NCI-H187 treated with DMSO at 0.1 percent for 48 hours (cell line): Measurements from ENCODE around the gene VCP.

ENCODE experiments used
- DNase-seq: peaks from one replicate; lab custom pipeline; 2025; lab: John Stamatoyannopoulos, UW

Gene VCP

DNA sequence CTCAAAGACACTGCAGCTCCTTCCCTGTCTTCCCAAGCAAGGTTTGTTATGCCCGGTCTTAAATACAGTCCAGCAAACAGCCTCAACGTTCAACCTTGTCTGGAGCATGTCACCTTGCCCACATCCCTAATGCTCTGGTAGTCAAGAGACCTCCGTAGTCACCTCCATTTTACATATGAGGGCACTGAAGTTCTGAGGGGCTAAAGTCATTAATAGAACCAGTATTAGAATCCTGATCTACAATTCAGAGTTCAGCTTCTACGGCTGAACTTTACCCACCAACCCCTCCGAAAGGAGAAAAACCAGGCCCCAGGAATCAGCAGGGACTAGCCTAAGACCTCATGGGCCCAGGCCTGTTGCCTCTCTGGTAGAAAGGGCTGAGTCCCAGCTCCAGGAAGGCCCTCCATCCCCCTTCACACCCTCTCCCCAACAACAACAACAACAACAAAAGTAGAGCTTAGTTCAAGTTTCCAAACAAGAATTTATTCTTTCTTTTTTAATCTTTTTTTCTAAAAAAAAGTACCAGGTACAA, 31.3 kb upstream of the VCP start:
- no peak for DNase-seq

DNA sequence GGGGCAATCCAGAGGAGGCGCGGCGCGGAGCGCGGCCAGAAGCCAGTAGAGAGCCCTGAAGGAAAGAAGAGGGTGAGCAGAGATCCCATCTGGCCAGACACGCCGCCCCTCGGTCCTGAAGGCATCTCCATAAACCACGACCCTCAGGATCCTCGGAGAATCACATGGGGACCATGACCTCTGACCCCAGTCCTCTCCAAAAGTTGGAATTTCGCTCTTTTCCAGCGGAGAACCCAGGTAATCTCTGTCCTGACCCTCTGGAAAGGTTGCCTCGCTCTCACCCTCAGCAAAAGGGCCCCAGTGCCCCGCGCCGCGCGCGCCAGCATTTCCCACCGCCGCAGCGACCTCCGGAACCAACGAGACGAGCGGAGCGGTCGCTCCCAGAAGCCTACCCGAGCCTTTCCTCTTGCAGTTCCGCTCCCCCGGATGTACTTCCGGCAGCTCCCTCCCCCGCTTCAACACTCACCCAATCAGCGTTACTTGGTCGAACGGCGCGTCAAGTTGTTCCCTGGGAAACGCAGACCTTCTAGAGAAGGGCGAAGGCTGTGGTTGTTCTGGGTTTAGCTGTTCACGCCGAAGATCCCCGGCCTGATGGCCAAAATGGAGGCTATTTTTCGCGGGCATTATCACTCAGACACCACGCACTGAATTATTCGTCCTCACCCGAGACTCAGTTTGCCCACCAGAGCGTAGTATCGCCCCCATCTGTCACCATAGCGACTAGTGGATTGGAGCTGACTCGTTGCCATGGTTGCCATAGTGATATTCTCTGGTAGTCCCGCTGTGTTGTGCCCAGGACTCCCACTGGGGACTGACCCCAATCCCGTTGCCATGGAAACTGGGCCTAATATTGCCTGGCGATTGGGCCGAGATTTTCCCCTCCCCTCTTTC, 30.6 kb upstream of the VCP start, which contains the start of gene STOML2:
TSS of gene STOML2 (minus strand) at position 363 of the 891 bp plus-strand sequence. CDS start at position 326, 37 bp downstream.
- DNase-seq, result peak; percentile 63

DNA sequence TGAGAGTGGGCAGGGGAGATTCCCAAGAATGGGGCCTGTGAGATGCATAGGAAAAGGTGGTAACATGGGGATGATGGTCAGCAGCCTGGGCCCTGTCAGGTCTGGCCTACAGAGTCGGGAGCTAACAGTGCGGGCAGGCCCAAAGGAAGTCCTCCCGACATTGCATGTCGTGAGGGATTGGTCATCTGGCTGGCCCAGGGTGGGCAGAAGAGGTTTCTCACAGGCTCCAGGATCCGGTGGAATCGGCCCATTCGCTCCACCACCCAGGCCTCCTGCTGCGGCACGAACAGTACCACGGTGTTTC, 30.0 kb upstream of the VCP start:
- DNase-seq, result no peak

DNA sequence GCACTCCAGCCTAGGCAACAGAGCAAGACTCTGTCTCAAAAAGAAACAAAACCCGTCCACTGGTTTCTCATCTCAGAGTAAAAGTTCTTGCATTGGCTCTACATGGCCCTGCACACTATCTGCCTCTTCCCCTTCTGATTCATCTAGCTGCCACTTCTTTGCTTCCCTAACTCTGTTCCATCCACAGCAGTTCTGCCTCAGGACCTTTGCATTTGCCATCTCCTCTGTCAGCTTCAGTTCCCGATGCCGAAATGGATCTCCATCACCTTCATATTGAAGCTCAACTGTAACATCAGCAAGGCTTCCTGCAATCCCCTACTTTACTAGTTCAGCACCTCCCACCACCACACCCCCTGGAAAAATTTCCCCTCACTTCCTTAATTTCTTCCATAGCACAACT, 25.1 kb upstream of the VCP start:
- DNase-seq, result no peak

DNA sequence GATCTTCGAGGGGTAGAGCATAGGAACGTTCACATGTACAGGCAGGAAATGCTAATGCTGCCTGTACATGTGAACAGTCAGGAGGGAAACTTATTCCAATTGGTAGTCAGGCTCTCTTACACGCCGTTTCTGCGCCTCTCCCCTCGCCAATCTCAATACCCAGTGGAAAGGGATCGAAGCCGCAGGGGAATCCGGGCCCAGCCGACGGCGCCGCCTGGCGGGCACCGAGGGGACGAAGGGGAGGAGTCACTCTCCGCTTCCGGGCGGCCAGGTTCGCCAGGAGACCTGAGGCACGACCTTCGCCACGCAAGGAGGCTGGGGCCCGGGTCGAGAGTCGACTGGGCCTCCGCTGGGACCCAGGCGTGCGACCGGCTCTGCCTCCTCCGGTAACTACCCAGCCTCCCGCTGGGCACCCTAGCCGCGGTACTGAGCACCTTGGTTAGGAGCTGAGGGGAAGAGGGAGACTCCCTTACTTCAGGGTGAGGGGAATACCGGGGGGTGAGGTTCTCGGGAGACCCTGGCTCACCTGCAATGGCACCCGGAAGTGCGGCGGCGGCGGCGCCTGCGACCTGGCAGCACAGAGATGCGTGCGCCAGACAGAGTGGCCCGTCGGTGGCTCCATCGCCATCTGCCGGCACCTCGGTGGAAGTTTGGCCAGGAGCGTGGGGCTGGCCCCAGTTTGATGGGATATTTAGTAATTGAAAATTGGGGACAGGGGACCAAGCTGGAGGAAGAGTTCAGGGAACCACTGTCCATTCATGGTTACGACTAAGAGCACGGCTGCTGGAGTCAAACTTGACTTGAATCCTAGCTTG, 23.8 kb upstream of the VCP start, which contains the start of gene PIGO:
TSS of gene PIGO (minus strand) at position 557 of the 815 bp plus-strand sequence. CDS start 1,026 bp downstream, outside the sequence.
- DNase-seq, result no peak

DNA sequence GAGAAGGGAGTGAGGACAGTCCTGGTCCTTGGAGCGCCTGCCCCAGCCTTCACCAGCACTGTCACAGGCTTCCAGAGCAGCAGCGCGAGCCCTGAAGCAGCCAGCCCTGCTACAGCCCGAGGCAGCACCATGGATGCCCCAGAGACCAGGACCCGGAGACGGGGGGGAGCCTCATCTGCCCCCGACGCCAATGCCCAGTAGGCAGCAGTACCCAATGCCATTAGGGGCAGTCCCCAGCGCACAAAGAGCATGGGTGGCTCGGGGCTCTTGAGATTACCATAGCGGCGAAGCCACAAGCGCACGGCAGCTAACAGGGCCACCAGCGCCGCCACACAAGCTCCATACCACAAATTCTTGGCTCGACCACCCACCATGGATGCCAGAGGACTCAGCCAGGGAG, 19.1 kb upstream of the VCP start:
- DNase-seq, result no peak

DNA sequence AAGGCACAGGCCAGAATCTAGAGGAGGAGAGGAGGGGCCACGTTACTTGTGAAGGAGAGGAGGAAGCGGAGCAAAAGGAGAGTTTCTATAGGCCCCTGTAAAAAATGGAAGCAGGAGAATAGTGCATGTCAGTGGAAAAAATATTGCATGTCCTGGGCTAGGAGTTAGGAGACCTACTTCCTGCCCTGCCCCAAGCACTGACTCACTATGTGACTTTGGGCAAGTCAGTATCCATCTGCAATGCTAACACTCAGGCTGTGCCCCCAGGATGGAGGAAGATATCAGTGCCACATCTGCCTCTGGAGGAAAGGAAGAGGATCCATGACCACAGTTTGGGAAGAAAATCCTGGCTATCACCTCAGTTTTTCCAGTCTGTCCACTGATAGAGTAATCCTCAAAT, 17.0 kb upstream of the VCP start:
- DNase-seq, result no peak

DNA sequence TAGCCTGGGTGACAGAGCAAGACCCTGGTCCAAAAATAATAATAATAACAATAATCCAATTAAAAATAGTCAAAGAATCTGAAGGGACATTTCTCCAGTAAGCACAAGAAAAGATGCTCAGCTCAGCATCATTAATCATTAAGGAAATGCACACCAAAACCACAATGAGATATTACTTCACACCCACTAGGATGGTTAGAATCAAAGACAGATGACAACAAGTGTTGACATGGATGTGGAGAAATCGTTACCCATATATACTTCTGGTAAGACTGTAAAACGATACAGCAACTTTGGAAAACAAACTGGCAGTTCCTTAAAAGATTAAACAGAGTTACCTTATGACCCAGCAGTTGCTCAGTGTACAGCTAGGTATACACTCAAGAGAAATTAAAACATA, 12.7 kb upstream of the VCP start:
- DNase-seq, result no peak

DNA sequence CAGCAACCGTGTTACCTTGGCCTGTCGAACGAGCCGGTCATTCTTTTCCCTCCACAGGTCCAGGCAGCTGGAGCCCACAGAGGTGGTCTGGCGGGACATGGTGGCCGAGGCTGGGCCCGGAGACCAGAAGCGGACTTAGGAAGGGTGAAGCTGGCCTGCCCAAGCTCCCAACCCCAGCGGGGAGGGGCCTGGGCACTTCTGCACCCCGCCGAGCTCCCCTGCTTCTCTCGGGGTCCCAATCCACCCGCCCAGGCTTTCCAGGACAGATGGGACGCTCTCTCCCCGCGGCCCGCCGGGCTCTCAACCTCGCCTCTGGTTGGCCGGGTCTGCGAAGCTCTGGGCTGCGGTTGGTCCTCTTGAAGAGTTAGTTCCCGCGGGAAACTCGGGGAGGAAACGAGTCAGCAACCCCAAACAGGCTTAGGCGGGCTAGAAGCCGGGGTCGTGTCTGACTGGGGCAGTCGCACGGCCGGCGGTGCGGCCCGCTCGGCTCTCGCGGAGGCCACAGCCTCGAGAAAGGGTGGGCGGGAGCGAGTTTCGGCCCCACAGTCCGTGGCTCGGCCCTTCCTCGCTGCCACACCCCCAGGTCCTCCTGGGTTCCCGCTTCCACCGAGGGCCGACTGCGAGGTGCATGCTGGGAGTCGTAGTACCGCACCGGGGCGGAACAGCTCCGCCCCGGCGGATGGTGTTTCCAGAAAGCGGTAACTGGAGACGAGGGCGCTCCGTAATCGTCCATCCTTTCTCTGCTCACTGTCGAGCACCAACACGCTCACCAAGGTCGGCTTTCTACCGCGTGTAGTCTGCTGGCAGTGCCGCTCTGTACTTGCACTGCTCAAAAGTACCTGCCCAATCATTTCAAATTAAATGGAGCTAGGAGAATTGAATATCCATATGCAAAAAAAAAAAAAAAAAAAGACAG, 7.3 kb upstream of the VCP start, which contains the start of gene FANCG:
TSS of gene FANCG (minus strand) at position 517 of the 916 bp plus-strand sequence. CDS start at position 99, 418 bp downstream.
- peak; percentile 37 for DNase-seq

DNA sequence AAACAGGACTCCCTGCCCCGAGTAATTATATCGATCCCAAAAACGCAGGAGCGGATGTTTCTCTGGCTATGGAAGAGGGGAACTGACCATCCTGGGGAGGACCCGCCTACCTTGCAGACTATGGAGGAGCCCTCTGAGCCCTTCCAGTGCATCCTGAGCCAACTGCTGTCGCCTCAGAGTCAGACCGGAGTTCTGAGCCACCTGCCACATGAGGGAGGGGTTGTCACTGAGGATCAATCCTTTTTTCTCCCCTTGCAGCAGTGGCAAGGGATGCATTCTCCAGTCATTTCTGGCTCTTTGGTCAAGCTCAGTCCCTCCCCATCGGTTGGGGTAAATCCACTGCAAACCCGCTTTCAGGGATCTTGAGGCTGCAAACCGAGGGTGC, 6.6 kb upstream of the VCP start:
- DNase-seq, result no peak

DNA sequence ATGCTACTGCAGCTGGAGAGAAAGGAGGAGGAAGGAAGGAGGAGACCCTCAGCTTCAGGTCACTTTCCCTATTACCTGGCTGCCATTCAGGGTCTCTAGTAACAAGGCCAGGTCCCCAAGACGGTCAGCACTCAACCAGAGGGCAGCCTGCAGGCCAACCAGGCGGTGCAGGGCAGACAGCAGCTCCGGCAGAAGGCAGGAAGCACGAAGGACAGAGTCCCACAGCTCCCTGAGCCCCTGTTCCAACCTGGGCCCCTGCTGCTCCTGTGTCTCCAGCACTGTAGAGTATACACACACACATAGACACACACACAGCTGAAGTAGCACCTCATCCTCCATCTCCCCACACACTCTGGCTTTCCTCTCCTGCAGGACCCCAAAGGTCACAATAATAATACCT, 5.6 kb upstream of the VCP start:
- no peak for DNase-seq

DNA sequence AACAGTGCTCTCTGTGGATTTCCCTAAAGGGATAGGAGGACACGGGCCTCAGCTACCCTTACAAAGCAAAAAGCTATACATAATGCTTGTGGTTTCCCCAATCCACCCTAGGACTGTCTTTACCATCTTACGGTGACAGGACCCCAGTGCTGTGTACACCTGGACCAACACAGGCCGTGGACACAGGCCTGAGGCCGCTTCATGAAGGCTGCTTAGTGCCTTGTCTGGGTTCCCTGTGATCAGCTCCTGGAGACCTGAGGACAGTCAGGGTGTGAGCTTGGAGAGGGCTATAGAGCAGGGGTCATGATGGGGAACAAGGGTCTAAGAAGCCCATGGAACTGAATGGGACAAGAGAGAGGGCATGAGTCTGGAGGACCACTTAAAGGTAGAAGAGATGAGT, 4.4 kb upstream of the VCP start:
- no peak for DNase-seq

DNA sequence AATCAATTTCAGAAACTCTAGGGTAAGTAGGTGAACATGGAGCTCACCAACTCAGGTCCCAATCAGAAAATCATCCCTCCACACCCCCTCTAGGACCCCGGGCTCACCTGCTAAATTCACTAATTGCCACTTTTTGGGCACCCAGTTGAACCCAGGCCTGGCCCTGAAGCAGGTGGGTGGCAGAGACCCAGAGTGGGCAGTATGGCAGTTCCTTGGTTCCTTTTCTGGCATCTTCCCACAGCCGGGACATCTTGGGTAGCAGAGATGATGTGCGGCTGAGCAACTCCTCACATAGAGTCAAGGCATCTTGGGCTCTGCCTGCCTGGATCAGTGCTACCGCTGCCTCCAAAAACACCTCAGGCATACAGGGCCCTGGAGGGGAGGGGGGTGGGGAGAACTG, 2.9 kb upstream of the VCP start:
- DNase-seq, result no peak

DNA sequence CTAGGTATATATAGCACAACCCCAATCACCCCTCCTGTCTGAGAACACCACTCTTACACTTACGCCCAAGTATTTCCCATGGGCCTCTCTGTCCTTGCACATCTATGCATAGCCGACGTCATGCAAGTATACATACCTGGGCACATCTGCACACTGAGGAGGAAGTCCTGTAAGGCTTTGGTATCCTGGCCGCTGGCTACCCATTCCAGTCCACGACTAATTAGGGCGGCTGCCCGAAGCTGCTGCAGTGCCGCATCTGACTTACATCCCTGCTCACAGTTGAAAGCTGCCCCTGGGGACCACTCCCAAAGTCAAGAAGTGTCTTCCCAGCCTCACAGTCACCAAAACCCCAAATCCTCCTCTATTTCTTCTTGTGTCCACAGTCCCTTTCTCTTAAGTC, 2.4 kb upstream of the VCP start:
- DNase-seq, result no peak

DNA sequence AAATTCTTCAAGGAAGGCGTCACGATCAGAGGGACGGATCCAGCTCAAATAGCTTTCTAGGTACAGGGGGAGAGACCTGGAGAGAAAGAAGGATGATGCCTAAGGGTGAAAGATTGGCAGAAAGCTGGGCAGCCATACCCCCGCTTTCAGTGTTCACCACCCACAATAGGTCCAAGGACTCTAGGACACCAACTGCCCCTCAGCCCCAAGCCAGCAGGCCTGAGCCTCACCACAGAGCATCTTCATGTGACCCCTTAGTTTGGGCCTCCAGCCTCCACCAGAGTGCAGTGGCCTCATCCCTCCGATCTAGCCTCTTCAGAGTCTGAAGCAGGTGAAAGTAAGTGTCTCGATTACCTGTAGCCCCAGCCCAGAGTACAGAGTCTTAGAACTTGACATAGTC, 1.7 kb upstream of the VCP start:
- DNase-seq, result no peak

DNA sequence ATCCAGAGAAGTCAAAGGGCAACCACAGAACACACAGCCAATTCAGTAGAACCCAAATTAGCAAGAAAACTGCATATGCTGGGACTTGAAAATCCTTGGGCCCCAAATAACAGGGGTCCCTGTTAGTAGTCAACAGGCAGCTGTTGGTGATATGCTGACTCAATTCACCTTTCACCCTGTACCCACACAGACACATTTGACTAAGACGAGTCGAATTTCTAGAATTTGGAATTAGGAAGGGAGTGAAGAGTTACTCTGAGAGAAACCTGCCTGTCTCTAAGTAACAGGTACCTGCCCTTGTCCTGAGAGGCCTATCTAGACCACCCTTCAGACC, 821 bp upstream of the VCP start:
- no peak for DNase-seq

DNA sequence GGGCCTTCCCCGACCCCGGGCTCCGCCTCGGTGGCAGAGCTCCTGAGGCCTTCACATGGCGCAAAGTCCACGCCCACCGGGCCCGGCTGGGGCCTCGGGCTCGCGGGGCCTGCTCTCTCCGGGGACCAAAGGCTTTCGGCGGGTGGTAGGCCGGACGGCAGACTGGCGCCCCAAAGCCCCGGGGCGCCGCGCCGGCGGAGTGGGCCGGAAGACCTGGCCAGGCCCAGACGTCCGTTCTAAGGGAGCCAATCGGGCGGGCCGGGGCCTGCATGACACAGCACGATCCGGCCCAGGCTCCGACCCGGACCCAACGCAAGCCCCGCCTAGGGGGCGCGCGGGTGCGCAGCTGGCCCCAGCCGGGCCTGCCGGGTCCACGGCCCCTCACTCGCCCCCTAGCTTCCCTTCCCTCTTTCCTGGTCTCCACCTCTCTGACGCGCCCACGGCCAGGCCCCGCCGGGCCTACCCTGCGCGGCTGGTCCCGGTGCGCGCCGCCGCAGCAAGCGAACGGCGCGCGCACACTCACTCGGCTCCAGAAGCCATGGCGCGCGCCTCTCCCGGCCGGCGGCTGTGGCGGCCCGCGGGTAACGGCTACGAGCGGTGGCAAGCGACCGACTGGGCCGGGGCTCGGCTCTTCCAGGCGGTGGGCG, 488 bp downstream of the VCP start:
- no peak for DNase-seq

DNA sequence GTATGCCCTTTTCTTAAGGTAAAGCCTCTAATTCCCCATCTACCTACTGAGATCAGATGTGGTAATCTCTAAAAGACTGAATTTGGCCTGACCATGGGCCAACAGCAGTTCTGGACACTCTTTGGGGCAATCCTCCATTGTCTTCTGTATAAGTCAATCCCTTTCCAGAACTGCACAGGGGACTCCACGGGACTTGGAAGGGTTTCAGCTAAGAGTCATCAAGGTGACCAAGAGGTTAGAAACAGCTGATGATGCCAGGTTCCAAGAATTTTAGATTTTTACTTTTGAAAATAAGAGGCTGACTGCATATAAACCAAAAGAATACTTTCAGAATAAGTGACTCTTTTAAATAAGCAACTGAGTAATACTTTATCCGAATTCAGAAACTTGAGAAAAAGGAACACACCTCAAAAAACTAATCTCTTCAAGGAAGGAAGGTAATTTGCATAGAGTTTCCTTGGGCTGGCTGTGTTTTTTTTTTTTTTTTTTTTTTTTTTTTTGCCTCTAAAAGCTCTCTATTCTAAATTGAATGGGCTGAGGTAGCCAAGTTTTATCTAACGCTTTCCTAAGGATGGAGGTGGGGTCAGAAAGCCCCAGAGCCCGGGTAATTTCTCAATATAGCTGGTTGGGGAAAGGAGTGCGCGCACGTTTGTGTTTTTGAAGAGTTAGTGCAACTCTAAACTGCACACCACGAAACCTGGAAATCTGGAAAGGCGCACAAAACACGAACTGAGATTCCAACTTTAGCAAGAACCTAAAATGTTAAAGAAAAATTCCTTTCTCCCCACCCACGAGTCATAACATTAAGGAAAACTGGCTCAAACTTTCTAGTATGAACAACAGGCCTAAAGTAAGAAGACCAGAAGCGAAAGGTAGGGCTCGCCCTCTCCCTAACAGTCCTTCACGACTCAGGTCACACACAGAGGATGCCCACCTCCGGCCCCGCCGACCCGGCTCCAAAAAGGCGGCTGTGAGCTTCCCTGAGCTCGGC, 1.3 kb downstream of the VCP start:
- no peak for DNase-seq

DNA sequence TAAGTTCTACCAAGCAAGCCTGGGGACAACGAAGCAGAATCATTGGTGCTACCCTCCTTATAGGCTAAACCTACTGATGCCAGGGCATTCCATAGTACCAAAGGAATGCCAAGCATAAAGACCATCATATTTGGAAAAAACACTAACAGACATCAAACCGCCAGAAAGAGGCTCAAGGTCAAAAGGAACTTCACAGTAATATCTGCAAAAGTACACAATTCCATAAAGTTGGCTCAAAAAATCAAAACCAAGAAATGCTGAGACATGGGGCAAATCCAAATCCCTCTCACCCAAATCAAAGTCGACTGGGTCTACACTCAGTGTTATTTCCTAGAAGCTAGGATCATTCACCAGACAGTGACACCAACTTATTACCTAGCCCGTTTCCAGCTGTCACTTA, 3.4 kb downstream of the VCP start:
- DNase-seq, result no peak

DNA sequence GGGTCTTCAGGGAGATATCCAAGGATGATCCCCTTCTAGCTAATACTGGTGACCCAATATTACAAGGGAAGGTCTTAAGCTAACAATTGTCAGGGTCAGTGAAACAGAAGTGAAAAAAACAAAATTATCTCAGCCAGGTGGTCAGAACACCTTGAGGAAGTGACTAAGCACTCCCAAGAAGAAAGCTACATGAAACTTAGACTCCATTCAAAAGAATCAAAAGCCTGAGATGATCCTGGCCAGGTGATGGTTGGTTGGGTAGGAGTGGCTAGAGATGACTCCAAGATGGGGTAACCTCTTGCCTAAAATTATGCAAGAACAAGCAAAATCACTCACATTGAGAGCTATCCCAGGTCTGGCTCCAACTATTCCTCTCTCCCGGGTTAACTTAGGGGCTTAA, 5.4 kb downstream of the VCP start:
- DNase-seq, result no peak
